GM19035 (cell line): ENCODE results near the gene LDB2.

Experiments used
- ATAC-seq: cut with Tn5 transposase; IDR thresholded peaks from one replicate; pipeline ENCODE4 v1.9.1; 2021; ENCODE audit not compliant: unreplicated experiment

LDB2 gene

GRCh38 chr4:16728111-16728510 lies 170.3 kb downstream of the LDB2 start:
- no peak for ATAC-seq

DNA sequence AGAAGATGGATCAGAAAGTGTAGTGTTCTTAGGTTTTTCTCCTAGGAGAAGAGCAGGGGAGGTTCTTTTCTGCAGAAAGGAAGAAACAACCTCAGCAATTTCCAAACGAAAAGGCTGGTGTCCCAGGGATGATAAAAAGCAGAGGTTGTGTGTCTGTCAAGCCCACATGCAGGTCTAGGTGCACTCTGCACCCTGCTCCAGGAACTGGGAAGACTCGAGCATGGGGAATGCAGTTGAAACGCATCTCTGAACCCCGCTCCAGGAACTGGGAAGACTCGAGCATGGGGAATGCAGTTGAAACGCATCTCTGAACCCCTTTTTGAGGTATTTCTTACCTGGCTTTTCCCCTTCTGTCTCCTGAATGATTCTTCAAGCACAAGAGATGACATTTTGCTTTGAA lies 171.2 kb downstream of the LDB2 start:
- ATAC-seq: no peak

DNA sequence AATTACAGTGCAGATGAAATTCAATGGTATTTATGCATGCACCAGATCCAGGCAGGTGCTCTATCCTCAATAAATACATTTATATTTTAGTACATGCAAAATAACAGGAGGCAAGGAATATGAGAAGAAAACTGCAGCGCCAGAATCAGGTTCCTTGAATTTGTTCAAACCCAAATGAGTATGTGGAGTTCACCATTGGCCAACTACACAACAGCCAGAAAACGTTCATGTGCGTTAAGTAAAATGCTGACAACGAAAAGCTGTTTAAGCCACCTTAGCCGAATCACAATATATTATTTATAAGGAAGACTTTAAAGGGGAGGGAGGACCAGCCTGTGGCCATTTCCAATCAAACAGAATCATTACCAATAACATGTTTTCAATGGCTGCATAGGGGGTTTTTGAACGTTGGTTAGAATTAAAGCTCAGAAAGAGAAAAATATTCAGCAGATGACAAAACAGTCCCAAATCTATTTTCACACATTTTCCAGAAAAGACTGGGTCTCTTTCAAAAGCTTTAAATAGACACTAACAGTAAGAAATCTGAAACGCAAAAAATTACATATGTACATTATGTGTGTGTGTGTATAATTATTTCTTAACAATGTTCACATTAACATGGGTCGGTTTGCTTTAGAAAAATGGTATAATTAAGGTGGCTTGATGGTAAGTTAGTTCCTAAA lies 171.9 kb downstream of the LDB2 start:
- no peak for ATAC-seq

- ATAC-seq: no peak
Observed at GRCh38 chr4:16725252-16725651, 173.2 kb downstream of the LDB2 start.

DNA sequence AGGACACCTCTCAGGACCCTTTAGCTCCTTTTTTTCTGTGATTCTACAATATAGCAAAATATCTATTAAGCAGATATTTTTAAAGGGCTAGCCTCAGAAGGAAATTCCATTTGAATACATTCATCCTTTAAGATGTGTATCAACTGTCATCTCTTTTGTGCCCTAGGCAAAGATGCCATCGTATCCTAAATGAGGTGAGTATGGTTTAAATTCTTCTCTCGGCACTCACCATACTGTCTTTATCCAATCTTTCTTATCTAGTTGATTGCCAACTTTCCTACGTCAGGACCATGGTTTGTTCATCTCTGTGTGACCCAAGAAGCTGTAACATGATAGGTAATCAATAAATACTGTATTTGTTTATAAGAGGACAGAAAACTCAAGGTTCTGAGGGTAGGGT lies 176.0 kb downstream of the LDB2 start:
- ATAC-seq: no peak

DNA sequence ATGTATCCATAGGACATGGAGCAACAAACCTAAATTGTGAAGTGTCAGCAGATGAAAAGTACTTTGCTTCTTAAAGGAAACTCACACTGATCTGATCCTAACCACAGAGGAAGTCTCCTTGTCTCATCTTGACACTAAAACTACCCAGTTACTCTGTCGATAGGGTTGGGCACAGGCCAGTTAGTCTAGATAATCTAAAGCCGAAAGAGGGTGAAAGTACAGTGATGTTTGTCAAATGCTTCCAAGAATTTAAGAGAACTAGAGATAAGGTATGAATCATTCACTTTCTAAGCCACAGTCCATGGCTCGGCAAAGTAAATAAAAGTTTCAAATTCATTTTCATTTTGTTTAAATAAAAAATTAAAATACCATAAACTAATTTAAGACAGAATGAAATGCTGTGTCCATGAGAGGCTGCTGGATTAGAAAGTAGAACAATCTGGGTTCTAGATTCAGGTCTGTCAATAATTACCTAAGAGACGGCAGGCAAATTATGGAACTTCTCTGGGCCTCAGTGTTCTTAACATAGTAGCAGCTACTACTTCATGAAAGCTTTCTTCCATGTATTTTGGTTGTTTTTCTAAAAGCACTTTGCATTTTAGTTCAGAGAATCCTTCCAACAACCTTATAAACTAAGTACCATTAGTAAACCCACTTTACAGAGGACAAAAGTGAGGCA lies 176.7 kb downstream of the LDB2 start:
- no peak for ATAC-seq

DNA sequence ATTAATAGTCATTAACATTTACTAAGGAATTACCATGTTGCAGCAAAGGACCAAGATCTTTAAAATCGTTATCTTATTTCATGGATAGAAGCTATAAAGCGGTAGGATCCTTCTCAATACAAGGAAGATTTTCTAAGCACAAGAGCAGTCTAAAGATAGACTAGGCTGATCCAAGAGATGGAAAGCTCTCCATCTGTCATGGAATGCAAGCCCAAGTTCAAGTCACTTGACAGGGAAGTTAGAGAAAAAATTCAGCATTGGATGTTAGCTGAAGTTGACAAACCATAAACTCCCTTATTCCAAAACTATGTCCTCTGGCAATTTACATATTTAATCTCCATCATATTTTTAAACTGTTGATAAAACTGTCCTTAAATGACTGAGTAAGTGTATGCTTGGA lies 177.7 kb downstream of the LDB2 start:
- no peak for ATAC-seq

- ATAC-seq: no peak
Observed at GRCh38 chr4:16717266-16717970, 181.0 kb downstream of the LDB2 start.

DNA sequence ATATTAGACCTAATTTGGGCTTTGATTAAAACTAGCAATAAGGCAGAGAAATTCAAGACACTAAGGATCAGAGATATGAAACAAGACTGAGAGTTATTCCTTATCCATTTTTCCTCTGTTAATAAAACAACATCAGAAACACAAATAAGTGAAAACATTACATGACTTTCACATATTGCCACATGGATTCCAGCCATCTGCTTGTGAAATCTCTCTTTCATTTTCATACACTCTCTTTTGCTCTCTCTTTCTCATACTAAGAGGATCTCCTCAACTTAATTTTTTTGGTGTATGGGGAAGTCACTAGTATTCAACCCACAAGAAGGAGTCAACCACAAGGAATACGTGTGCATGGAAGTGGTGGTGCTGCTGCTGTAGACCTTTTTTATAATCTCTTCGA lies 183.0 kb downstream of the LDB2 start:
- ATAC-seq: no peak

DNA sequence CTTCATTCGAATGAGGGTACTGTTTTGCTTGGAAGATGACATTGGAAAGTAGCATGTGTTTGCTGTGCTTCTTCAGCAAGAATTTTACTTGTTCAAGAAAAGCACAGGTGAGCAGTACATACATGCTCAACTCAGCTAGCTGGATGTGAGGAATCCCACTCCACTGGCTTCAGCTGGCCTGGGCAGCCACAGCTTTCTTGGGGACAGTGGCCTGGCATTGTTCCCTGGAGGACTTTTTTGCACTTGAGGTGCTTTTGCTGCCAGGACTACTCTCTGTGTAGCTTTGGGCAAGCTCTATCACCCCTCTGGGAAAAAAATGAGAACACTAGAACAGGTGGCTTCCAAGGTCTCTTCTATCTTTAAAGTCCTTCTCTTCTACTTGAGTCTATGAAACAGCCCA lies 184.3 kb downstream of the LDB2 start:
- ATAC-seq: no peak

GRCh38 chr4:16713696-16714095 lies 184.7 kb downstream of the LDB2 start:
- no peak for ATAC-seq

DNA sequence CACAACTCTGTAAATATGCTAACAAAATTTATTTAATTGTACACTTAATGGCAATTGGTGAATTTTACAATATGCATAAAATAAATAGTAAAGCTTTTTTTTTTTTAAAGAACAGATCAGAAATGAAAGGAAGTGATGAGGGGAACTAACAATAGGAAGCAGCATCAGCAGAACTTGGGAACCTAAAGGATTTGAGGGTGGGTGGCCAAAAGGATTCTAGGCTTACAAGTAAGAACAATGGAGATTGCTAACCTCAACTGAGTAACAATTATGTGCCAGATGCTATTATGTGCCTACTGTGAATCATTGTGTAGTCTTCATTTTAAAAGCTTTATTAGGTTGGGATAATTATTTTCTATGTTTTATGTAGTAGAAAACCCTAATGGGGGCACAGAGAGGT lies 185.2 kb downstream of the LDB2 start:
- no peak for ATAC-seq

DNA sequence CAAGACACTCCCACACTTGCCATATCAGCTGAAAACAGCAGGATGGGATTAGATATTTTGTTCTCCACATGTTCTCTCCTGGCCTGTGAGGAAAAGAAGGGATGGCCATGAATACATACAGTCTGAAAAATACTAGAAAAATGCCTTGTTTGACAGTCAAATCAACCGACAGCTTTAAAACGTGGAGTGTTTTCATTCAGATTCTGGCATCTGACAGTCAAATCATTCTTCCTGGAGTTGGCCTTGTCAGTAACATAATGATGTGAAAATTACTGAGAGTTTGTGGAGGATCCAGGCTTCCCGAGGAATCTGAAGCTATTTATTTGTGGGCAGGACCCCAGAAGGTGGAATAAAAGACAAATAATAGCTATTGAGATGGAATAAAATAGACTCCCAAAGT lies 188.2 kb downstream of the LDB2 start:
- no peak for ATAC-seq

- ATAC-seq: no peak
Observed at GRCh38 chr4:16707874-16708273, 190.6 kb downstream of the LDB2 start.

DNA sequence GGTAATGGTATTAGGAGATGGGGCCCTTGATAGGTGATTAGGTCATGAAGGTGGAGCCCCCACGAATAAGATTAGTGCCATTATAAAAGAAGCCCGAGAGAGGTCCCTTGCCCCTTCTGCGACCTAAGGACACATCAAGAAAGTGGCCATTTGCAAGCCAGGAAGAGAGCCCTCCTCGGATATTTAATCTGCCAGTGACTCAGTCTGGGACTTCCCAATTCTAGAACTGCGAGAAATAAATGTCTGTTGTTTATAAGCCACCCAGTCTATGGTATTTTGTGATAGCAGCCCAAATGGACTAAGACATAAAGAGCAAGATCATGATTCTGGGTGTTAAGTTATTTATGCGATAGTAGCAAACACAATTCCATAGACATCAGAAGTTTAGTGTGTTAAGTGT lies 192.2 kb downstream of the LDB2 start:
- no peak for ATAC-seq

GRCh38 chr4:16705341-16705740 lies 193.1 kb downstream of the LDB2 start:
- ATAC-seq: no peak

DNA sequence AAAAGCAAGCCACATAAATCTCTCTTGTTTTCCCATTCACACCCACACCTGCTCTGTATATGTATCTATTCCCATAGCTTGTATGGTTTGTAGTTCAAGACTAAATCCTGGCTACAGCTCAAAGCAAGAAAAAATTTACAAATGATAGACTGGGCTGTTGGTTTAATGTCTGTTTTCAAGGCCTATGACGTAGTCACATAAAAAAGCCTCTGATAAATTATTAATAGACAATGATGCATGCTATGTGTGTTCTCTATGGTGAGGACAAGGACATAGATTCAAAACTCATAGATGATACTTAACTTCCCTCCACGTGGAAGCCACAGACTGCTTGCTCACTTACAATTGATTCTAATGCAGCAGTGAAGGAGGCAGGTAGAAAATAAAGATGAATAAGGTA lies 194.0 kb downstream of the LDB2 start:
- ATAC-seq: no peak

- ATAC-seq: no peak
Observed at GRCh38 chr4:16695896-16696295, 202.5 kb downstream of the LDB2 start.

- ATAC-seq: no peak
Observed at GRCh38 chr4:16694884-16695276, 203.6 kb downstream of the LDB2 start.

DNA sequence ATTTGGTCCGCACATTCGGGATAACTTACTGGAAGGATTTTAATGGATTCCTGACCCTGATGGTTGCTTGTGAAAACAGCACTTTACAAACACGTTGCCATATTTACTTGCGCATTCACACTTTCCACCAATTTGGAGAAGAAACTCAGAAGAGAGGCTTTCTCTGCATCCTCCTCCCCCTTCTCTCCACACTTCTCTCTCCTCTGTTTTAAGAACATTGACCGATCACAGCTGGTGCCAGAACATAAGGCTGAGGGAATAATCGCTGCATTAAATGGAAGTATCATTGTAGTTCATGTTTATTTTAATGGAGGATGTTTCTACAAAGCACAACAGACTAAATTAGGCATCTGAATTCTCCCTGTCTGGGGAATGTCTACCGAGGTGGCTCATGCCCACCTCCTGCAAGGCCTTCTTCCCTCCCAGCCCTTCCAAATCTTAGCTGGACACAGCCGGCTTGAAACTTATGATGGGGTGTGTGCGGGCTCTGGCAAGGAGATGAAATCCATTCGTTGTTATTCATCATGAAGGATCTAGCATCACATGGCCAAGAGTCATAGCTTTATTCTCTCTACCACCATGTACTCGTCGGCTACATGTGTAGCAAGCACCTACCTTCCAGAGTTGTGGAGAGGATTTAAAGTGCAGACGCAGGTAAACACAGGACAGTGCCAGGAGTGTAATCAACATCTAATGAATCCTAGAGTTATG lies 204.1 kb downstream of the LDB2 start:
- ATAC-seq: no peak

DNA sequence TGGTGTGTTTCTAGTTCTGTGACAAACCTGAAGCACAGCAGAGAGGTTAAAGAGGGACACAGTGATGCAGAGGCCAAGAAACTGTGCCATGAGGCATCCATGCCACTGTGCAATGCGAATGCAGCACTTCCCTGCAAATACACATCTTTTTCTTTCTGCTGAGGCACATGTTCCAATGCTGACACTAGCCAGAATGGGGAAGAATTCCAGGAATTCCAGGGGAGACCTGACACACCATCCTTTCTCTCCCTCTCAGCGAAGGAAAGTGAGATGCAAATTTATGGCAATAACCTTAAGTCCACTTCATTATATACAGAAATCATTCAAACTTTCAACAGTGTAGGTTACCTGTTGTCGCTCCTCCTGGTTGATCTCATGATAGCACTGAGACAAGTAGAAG lies 204.8 kb downstream of the LDB2 start:
- ATAC-seq: no peak
